ENCODE data around the gene HIGD1A. TPM values are rescaled to one million over a fixed set of nuclear protein-coding genes. Genes with fewer than 3 reads are reported as not detected.

The HIGD1A gene
- total RNA-seq, 1 donor from 2014 or later = 377 TPM

DNA sequence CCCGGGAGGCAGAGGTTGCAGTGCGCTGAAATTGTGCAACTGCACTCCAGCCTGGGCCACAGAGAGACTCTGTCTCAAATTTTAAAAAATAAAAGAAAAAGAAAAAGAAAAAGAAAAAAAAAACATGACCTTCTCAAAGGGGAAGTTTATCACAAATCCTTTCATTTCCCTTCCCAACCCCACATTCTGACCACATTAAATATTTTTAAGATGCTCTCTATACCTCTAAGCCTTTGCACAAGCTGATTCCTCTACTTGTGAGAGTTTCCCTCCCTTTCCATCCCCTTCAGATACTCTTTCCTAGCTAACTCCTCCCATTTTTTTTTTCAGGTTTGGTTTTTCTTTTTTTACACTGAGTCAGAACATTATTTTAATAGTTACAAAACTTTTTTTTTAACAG lies 4.0 kb downstream of the HIGD1A start:
- H3K36me3 ChIP-seq = no peaks in the 10 kb centered on the region
- TF ChIP-seq, protein P1, sequence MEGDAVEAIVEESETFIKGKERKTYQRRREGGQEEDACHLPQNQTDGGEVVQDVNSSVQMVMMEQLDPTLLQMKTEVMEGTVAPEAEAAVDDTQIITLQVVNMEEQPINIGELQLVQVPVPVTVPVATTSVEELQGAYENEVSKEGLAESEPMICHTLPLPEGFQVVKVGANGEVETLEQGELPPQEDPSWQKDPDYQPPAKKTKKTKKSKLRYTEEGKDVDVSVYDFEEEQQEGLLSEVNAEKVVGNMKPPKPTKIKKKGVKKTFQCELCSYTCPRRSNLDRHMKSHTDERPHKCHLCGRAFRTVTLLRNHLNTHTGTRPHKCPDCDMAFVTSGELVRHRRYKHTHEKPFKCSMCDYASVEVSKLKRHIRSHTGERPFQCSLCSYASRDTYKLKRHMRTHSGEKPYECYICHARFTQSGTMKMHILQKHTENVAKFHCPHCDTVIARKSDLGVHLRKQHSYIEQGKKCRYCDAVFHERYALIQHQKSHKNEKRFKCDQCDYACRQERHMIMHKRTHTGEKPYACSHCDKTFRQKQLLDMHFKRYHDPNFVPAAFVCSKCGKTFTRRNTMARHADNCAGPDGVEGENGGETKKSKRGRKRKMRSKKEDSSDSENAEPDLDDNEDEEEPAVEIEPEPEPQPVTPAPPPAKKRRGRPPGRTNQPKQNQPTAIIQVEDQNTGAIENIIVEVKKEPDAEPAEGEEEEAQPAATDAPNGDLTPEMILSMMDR (IDR thresholded peaks at IDR 0.05; ENCODE audit: borderline replicate concordance) = no peak
- H3K4me3 ChIP-seq = no peak overlapping the region
- intact Hi-C loops (cut with micrococcal nuclease) = no loop called here
- DNase-seq = no peak
- H3K9me3 ChIP-seq (replicated peaks) = no peaks in the 10 kb centered on the region
- no peak overlapping the region for H3K27ac ChIP-seq (replicated peaks)
- peaks cover 66% of the 10 kb centered on the region for H3K4me1 ChIP-seq
- no peaks in the 10 kb centered on the region for H3K27me3 ChIP-seq (ENCODE audit: low read depth)

DNA sequence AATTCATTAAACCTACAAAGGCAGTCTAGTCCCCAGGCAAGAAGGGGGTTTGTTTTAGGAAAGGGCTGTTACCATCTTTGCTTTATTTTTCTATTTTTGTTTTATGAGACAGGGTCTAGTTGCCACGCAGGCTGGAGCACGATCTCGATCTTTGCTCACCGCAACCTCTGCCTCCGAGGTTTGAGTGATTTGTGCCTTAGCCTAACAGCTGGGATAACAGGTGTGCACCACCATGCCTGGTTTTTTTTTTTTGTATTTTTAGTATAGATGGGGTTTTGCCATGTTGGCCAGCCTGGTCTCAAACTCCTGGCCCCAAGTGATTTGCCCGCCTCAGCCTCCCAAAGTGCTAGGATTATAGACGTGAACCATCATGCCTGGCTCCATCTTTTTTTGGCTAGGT lies 4.9 kb downstream of the HIGD1A start:
- Histone ChIP-seq H3K27me3 (ENCODE audit: low read depth) (no peaks in the 10 kb centered on the region), H3K4me3 (no peak overlapping the region), H3K27ac (replicated peaks) (no peak overlapping the region), H3K4me1 (peaks cover 68% of the 10 kb centered on the region), H3K9me3 (replicated peaks) (no peaks in the 10 kb centered on the region), H3K36me3 (no peaks in the 10 kb centered on the region)
- intact Hi-C loops (cut with micrococcal nuclease) = no loop called here
- TF ChIP-seq, protein P1 (IDR thresholded peaks at IDR 0.05; ENCODE audit: borderline replicate concordance) = no peak
- no peak for DNase-seq

DNA sequence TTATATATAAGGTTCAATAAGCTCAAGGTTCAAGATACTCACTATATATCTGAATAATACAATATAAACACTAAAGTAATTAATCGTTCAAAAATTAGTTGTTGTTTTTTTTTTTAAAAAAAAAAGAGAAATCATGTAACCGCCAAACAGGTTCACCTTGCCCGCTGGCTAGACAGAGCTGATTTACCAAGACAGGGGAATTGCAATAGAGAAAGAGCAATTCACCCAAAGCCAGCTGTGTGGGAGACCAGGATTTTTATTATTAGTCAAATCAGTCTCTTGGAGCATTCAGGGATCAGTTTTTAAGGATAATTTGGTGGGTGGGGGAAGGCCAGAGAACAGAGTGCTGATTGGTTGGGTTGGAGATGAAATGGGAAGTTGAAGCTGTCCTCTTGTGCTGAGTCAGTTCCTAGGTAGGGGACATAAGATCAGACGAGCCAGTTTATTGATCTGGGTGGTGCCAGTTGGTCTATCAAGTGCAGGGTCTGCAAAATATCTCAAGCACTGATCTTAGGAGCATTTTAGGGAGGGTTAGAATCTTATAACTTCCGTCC lies 7.9 kb downstream of the HIGD1A start:
- H3K9me3 ChIP-seq (replicated peaks) = no peaks in the 10 kb centered on the region
- intact Hi-C loops (cut with micrococcal nuclease) = no loop called here
- no peak overlapping the region for H3K4me3 ChIP-seq
- TF ChIP-seq, protein P1 (IDR thresholded peaks at IDR 0.05; ENCODE audit: borderline replicate concordance) = no peak
- H3K27ac ChIP-seq (replicated peaks) = no peak overlapping the region
- peaks cover 27% of the 10 kb centered on the region for H3K36me3 ChIP-seq
- DNase-seq = no peak
- H3K27me3 ChIP-seq (ENCODE audit: low read depth) = no peaks in the 10 kb centered on the region
- H3K4me1 ChIP-seq = peaks cover 44% of the 10 kb centered on the region

DNA sequence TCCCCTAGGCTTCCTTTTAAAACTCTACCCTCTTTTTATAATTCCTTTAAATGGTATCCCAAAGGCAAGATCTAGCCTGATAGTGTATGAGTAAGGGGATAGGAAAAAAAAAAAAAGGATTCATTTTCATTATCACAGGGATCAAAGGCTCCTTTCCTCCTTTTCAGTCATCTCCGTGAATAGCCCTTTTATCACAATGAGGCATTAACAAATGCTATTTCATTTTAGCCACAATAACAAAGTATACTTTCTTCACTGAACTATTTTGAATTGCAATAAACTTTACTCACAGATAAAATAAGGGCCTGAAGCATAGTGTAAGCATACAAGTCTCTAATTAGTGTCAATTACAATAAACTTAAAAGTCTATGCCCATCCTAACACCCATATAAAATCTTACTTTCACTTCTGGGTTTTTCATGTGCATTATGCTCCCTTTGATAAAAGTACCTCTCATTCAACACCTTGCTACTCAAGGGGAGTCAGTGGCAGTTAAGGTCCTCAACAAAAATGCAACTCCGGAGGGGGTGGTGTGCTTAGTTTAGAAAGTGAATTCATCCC lies 8.6 kb downstream of the HIGD1A start:
- Histone ChIP-seq H3K4me1 (peaks cover 40% of the 10 kb centered on the region), H3K4me3 (no peak overlapping the region), H3K27ac (replicated peaks) (no peak overlapping the region), H3K9me3 (replicated peaks) (no peaks in the 10 kb centered on the region), H3K36me3 (peaks cover 34% of the 10 kb centered on the region), H3K27me3 (ENCODE audit: low read depth) (no peaks in the 10 kb centered on the region)
- no peak for DNase-seq
- intact Hi-C loops (cut with micrococcal nuclease) = no loop called here
- TF ChIP-seq, protein P1 (IDR thresholded peaks at IDR 0.05; ENCODE audit: borderline replicate concordance) = no peak

DNA sequence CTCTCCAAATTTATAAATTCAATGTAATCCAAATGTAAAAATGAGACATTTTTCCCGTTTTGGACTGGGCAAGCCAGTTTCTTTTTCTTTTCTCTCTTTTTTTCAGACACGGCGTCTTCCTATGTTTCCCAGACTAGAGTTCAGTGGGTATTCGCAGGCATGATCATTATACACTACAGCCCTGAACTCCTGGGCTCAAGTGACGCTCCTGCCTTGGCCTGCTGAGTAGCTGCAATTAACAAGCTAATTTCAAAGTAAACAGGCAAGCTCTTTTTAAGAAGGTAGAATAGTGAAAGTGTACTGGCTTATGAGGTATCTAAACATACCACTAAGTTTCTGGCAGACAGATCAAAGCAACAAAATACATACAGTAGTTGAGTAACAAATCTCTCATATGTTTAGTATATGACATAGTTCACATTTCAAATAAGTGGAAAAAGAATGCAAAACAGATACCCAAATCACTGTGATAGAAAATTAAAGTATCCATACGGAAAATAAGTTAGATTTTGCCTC lies 13.5 kb downstream of the HIGD1A start:
- TF ChIP-seq, protein P1 (IDR thresholded peaks at IDR 0.05; ENCODE audit: borderline replicate concordance) = no peak
- Histone ChIP-seq H3K27ac (replicated peaks) (no peak overlapping the region), H3K9me3 (replicated peaks) (no peaks in the 10 kb centered on the region), H3K27me3 (ENCODE audit: low read depth) (no peaks in the 10 kb centered on the region), H3K4me3 (no peak overlapping the region), H3K4me1 (peaks cover 31% of the 10 kb centered on the region), H3K36me3 (peaks cover 68% of the 10 kb centered on the region)
- DNase-seq = no peak
- intact Hi-C loops (cut with micrococcal nuclease) = no loop called here

Data from left ventricle myocardium inferior (tissue), 1 donor.